Progenitor cell of endocrine pancreas (in vitro differentiated cells): ENCODE results near the gene TEX101. TPM values are rescaled to one million over a fixed set of nuclear protein-coding genes. Genes with fewer than 3 reads are reported as not detected.

Experiments
- DNase-seq: peaks from one replicate; pipeline ENCODE4 v3.0.0; 2021; ENCODE audit warnings: low spot score; ENCODE audit not compliant: unreplicated experiment
- H3K27ac Mint-ChIP-seq: 2 replicates; pipeline ENCODE4 v1.8.0; 2021; ENCODE audit warnings: mild to moderate bottlenecking, moderate library complexity, mixed read lengths
- H3K27me3 Mint-ChIP-seq: 2 replicates; pipeline ENCODE4 v1.8.0; 2021; ENCODE audit warnings: mixed read lengths
- H3K36me3 Mint-ChIP-seq: 2 replicates; pipeline ENCODE4 v1.8.0; 2022; ENCODE audit warnings: mixed read lengths; ENCODE audit not compliant: insufficient read depth
- H3K4me1 Mint-ChIP-seq: 2 replicates; pipeline ENCODE4 v1.8.0; 2021; ENCODE audit warnings: low read depth, mixed read lengths
- H3K4me3 Mint-ChIP-seq: 2 replicates; pipeline ENCODE4 v1.8.0; 2021; ENCODE audit warnings: low read depth, mild to moderate bottlenecking, moderate library complexity, mixed read lengths
- H3K9me3 Mint-ChIP-seq: 2 replicates; pipeline ENCODE4 v1.8.0; 2021; ENCODE audit warnings: low read depth, mixed read lengths
- total RNA-seq: library from RNA; stranded (reverse); gene quantifications from 2 replicates; pipeline ENCODE4 v1.2.1, GENCODE V29; 2021
- TF ChIP-seq, protein P1 (sequence below): fragments of 200-600 bp; sonication (generic); IDR thresholded peaks from one replicate; pipeline ENCODE4 v1.5.0; 2021; ENCODE audit warnings: antibody characterized with exemption, mild to moderate bottlenecking; ENCODE audit not compliant: unreplicated experiment

The TEX101 gene
- total RNA-seq, 1 donor from 2014 or later: not detected

DNA sequence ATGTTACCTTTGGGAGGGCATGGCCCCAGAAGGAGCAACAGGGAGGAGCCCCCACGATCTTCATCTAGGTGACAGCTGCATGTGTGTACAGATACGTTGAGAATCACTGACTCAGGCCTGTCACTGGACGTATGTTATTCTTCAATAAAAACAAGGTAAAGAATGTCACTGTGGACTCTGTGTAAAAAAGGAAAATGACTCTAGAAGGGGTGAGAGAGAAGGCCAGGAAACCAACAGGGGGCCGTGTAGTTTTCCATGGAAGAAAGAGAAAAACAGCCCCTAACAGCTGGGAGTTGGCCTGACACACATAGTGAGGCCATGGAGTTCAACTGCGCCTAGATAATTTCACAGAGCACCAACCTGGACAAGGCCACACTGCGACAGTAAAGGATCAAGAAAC lies 52.6 kb downstream of the TEX101 start:
- no peak overlapping the region for H3K4me3 Mint-ChIP-seq

GRCh38 chr19:43467730-43468129 lies 53.0 kb downstream of the TEX101 start:
- no peaks in the 10 kb centered on the region for H3K4me1 Mint-ChIP-seq
- peaks cover 1% of the 10 kb centered on the region for H3K36me3 Mint-ChIP-seq
- TF ChIP-seq, protein P1, sequence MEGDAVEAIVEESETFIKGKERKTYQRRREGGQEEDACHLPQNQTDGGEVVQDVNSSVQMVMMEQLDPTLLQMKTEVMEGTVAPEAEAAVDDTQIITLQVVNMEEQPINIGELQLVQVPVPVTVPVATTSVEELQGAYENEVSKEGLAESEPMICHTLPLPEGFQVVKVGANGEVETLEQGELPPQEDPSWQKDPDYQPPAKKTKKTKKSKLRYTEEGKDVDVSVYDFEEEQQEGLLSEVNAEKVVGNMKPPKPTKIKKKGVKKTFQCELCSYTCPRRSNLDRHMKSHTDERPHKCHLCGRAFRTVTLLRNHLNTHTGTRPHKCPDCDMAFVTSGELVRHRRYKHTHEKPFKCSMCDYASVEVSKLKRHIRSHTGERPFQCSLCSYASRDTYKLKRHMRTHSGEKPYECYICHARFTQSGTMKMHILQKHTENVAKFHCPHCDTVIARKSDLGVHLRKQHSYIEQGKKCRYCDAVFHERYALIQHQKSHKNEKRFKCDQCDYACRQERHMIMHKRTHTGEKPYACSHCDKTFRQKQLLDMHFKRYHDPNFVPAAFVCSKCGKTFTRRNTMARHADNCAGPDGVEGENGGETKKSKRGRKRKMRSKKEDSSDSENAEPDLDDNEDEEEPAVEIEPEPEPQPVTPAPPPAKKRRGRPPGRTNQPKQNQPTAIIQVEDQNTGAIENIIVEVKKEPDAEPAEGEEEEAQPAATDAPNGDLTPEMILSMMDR: no peak
- no peak for DNase-seq
- peaks cover 37% of the 10 kb centered on the region for H3K27me3 Mint-ChIP-seq
- no peak overlapping the region for H3K4me3 Mint-ChIP-seq
- H3K9me3 Mint-ChIP-seq: no peaks in the 10 kb centered on the region
- H3K27ac Mint-ChIP-seq: no peak overlapping the region

More for the DNA sequence above, 52.6 kb downstream of the TEX101 start:
- H3K4me1 Mint-ChIP-seq: no peaks in the 10 kb centered on the region
- no peaks in the 10 kb centered on the region for H3K9me3 Mint-ChIP-seq
- no peak overlapping the region for H3K27ac Mint-ChIP-seq
- H3K27me3 Mint-ChIP-seq: peaks cover 41% of the 10 kb centered on the region
- peaks cover 1% of the 10 kb centered on the region for H3K36me3 Mint-ChIP-seq
- TF ChIP-seq, protein P1: no peak
- no peak for DNase-seq

Other genes with a start within 250 kb of the TEX101 start
- not detected in 2 replicates for gene PSG5, start 228.4 kb upstream of the TEX101 start, total RNA-seq
- gene PSG4, start 209.3 kb upstream of the TEX101 start, total RNA-seq: not detected in 2 replicates
- gene PSG9, start 145.4 kb upstream of the TEX101 start, total RNA-seq: not detected in 2 replicates
- gene CD177, start 61.2 kb upstream of the TEX101 start, total RNA-seq: not detected in 2 replicates
- gene LYPD3, start 50.7 kb downstream of the TEX101 start, total RNA-seq: 0.47 and 0.60 TPM in 2 replicates
- gene PHLDB3, start 89.9 kb downstream of the TEX101 start, total RNA-seq: 20.3 and 23.4 TPM in 2 replicates
- 24.4 and 28.0 TPM in 2 replicates for gene ETHE1, start 112.3 kb downstream of the TEX101 start, total RNA-seq
- gene ZNF575, start 118.3 kb downstream of the TEX101 start, total RNA-seq: 0.60 and 0.74 TPM in 2 replicates
- gene XRCC1, start 160.6 kb downstream of the TEX101 start, total RNA-seq: 69.8 and 70.7 TPM in 2 replicates
- 6.3 and 7.7 TPM in 2 replicates for gene PINLYP, start 160.9 kb downstream of the TEX101 start, total RNA-seq
- 57.6 and 63.6 TPM in 2 replicates for gene IRGQ, start 181.2 kb downstream of the TEX101 start, total RNA-seq
- 15.4 and 15.5 TPM in 2 replicates for gene ZNF576, start 181.7 kb downstream of the TEX101 start, total RNA-seq
- gene SRRM5, start 197.2 kb downstream of the TEX101 start, total RNA-seq: 0.64 and 0.79 TPM in 2 replicates
- 87.5 and 88.9 TPM in 2 replicates for gene ZNF428, start 204.7 kb downstream of the TEX101 start, total RNA-seq
- gene CADM4, start 225.0 kb downstream of the TEX101 start, total RNA-seq: 60.9 and 71.6 TPM in 2 replicates